ENCODE results near the gene NFATC1.

- TF ChIP-seq REST (IDR thresholded peaks at IDR 0.05; ENCODE audit: insufficient read depth in 1 of 2, low read depth in 2 of 2, low read length in 2 of 2) (no peak), FOXP2 (optimal IDR thresholded peaks at IDR 0.05; ENCODE audit: borderline replicate concordance, extremely low read depth, extremely low read length, insufficient read depth) (no peak)
Measured at GRCh38 chr18:79518028-79518682, 122.4 kb downstream of the NFATC1 start.
